MCF 10A (cell line): Measurements from ENCODE around the gene PRPF6. TPM values are rescaled to one million over a fixed set of nuclear protein-coding genes. Genes with fewer than 3 reads are reported as not detected.

ENCODE experiments used
- BruUV-seq: library from RNA; stranded (reverse); fragments of 400-500 nt; replicated peaks from 2 replicates; lab custom pipeline; 2021; lab: Mats Ljungman, UMichigan
- CTCF ChIA-PET: fragments of 300-600 bp; sonication (Branson Sonifier 250); formaldehyde crosslinking; extraction: SDS; loops from one replicate; lab custom pipeline; 2021; ENCODE audit warnings: antibody characterized with exemption, inconsistent platforms; lab: Yijun Ruan, JAX
- POLR2A ChIA-PET: fragments of 300-600, 350-650 bp; sonication (Branson Sonifier 250); formaldehyde crosslinking; extraction: SDS; loops from one replicate; lab custom pipeline; 2020; ENCODE audit warnings: antibody characterized with exemption, inconsistent platforms; lab: Yijun Ruan, JAX
- DNase-seq: peaks from one replicate; pipeline ENCODE4 v3.0.0-alpha.2; 2018; ENCODE audit not compliant: unreplicated experiment
- H3K27ac Mint-ChIP-seq: one replicate; pipeline ENCODE4 v1.8.0; 2022; ENCODE audit warnings: mild to moderate bottlenecking, low read depth, mixed read lengths; ENCODE audit not compliant: unreplicated experiment
- H3K27me3 Mint-ChIP-seq: one replicate; pipeline ENCODE4 v1.8.0; 2022; ENCODE audit warnings: mixed read lengths; ENCODE audit not compliant: insufficient read depth, unreplicated experiment
- H3K36me3 Mint-ChIP-seq: one replicate; pipeline ENCODE4 v1.8.0; 2022; ENCODE audit warnings: mild to moderate bottlenecking, moderate library complexity, mixed read lengths; ENCODE audit not compliant: insufficient read depth, unreplicated experiment
- H3K4me1 Mint-ChIP-seq: one replicate; pipeline ENCODE4 v1.8.0; 2022; ENCODE audit warnings: mixed read lengths; ENCODE audit not compliant: insufficient read depth, unreplicated experiment
- H3K4me3 Mint-ChIP-seq: one replicate; pipeline ENCODE4 v1.8.0; 2022; ENCODE audit warnings: mild to moderate bottlenecking, moderate library complexity, mixed read lengths; ENCODE audit not compliant: unreplicated experiment
- H3K9me3 Mint-ChIP-seq: one replicate; pipeline ENCODE4 v1.8.0; 2022; ENCODE audit warnings: mixed read lengths; ENCODE audit not compliant: unreplicated experiment
- CTCF ChIP-seq: fragments of 200-600 bp; IDR thresholded peaks from one replicate; pipeline ENCODE4 v1.8.0; 2022; ENCODE audit warnings: antibody characterized with exemption, mild to moderate bottlenecking; ENCODE audit not compliant: unreplicated experiment
- intact Hi-C: fragments of 100-400 bp; cut with micrococcal nuclease; formaldehyde crosslinking; loops from 2 replicates; pipeline ENCODE4 v1.14.1; 2022
- total RNA-seq: library from RNA; stranded (reverse); gene quantifications from 2 replicates; pipeline ENCODE4 v1.2.3, GENCODE V29; 2022

Gene PRPF6
- total RNA-seq, 1 experiment from 2014 or later = 70.9 TPM

DNA sequence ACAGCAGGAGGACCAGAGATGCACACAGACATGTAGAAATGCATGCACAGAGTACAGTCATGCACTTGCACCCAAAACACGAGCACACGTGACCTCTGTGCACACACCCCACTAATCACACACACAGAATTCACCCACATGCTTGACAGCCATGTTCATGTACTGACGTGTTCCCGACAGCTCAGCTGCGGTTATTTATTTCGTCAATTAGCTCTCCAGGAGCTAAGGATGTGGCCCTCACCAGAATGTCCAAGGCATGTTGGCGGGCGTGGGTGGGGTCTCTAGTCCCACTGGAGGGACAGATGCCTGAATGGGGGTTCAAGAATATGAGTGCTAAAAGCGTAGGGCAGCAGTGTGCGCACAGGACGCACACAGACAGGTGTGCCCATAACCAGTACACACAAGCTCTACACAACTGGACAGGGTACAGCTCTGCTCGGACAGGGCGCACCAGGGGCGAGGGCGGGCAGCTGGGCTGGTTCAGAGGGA, 571 bp upstream of the PRPF6 start:
- H3K4me1 Mint-ChIP-seq = peaks cover 30% of the 10 kb centered on the region
- H3K9me3 Mint-ChIP-seq = no peaks in the 10 kb centered on the region
- H3K36me3 Mint-ChIP-seq = peaks cover 34% of the 10 kb centered on the region
- H3K4me3 Mint-ChIP-seq = peak overlapping the region; percentile 79
- H3K27me3 Mint-ChIP-seq = no peaks in the 10 kb centered on the region
- peak; percentile 53 for DNase-seq
- POLR2A ChIA-PET = interaction anchor here (0.5 to 4.5 kb wide), 46 partner anchors 9 to 1613 kb away, joined by 3 to 93 read pairs (median 5); partner anchors contain the start of genes ARFRP1, DNAJC5, GMEB2 and LAMA5
- intact Hi-C loops = loop anchor here (2.0 to 5.0 kb wide), 2 partner anchors 58 to 82 kb away; partner anchors contain the start of gene TCEA2
- peak overlapping the region; percentile 92 for H3K27ac Mint-ChIP-seq
- TSS peak; percentile 37 for BruUV-seq
- CTCF ChIA-PET = interaction anchor here (0.5 to 4.5 kb wide), 41 partner anchors 8 to 1038 kb away, joined by 3 to 31 read pairs (median 4); partner anchors contain the start of genes LKAAEAR1, TCEA2 and TPD52L2
- TF ChIP-seq CTCF = no peak

DNA sequence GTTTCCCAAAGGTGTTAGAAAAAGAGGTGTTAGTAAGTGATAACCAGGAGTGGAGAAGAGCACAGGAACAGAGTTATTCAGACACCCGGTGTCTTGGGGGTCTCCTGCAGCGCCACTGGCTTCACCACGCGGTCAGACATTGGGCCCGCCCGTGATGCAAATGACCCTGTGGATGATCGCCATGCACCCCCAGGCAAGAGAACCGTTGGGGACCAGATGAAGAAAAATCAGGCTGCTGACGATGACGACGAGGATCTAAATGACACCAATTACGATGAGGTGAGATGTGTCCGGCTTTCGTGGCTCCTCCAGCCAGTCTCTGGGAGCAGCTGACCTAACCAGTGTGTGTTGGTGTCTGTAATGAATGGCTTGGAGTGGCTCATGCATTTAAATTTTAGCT, 2.0 kb downstream of the PRPF6 start:
- ChIA-PET CTCF (interaction anchor here (0.6 to 4.5 kb wide), 7 partner anchors 10 to 214 kb away, joined by 3 to 31 read pairs (median 9); no protein-coding TSS in a partner anchor), POLR2A (interaction anchor here (0.6 to 4.5 kb wide), 6 partner anchors 8 to 118 kb away, joined by 3 to 93 read pairs (median 4); partner anchors contain the start of gene TPD52L2)
- peaks cover 54% of the 10 kb centered on the region for H3K36me3 Mint-ChIP-seq
- no peak overlapping the region for H3K27ac Mint-ChIP-seq
- no peaks in the 10 kb centered on the region for H3K27me3 Mint-ChIP-seq
- no peak for DNase-seq
- peak overlapping the region; percentile 79 for H3K4me3 Mint-ChIP-seq
- no TSS peak for BruUV-seq
- H3K9me3 Mint-ChIP-seq = no peaks in the 10 kb centered on the region
- peaks cover 25% of the 10 kb centered on the region for H3K4me1 Mint-ChIP-seq
- no peak for TF ChIP-seq CTCF
- intact Hi-C loops = loop anchor here (5.0 kb wide), 1 partner anchor 79 kb away; the partner anchor contains the start of gene TCEA2

DNA sequence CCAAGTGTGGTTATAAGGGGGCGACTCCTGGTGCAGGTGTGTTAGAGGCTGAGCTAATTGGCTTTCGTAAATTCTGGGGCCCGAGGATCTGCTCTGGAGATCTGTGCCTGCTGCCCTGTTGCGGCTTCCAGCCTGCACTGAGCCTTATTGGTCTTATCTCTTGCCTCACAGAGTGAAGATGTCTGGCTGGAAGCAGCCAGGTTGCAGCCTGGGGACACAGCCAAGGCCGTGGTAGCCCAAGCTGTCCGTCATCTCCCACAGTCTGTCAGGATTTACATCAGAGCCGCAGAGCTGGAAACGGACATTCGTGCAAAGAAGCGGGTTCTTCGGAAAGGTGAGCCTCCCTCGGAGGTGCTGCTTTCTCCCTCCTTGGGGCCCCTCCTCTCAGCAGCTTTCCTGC, 20.0 kb downstream of the PRPF6 start:
- BruUV-seq = no TSS peak
- POLR2A ChIA-PET = interaction anchor here (0.5 to 1.5 kb wide), 3 partner anchors 13 to 373 kb away, joined by 3 read pairs; partner anchors contain the start of gene PRPF6
- Mint-ChIP-seq H3K27me3 (no peaks in the 10 kb centered on the region), H3K9me3 (no peaks in the 10 kb centered on the region), H3K4me1 (no peaks in the 10 kb centered on the region), H3K27ac (no peak overlapping the region), H3K36me3 (peaks cover 87% of the 10 kb centered on the region), H3K4me3 (no peak overlapping the region)
- no peak for DNase-seq
- CTCF ChIA-PET = interaction anchor here (1.1 kb wide), 1 partner anchor 25 kb away, joined by 3 read pairs; no protein-coding TSS in a partner anchor
- intact Hi-C loops = no loop called here
- no peak for TF ChIP-seq CTCF

- Mint-ChIP-seq H3K4me3 (no peak overlapping the region), H3K27ac (no peak overlapping the region), H3K36me3 (peaks cover 80% of the 10 kb centered on the region), H3K4me1 (no peaks in the 10 kb centered on the region), H3K27me3 (no peaks in the 10 kb centered on the region), H3K9me3 (no peaks in the 10 kb centered on the region)
- ChIA-PET CTCF (interaction anchor here (1.1 kb wide), 1 partner anchor 26 kb away, joined by 3 read pairs; no protein-coding TSS in a partner anchor), POLR2A (interaction anchor here (0.5 to 0.8 kb wide), 2 partner anchors 12 to 374 kb away, joined by 3 read pairs; no protein-coding TSS in a partner anchor)
- no TSS peak for BruUV-seq
- peak; percentile 13 for DNase-seq
- intact Hi-C loops = no loop called here
- no peak for TF ChIP-seq CTCF
Measured at GRCh38 chr20:64001607-64002011, 20.7 kb downstream of the PRPF6 start.
